Osteoblast (primary cell): Measurements from ENCODE around the gene EFNA5. TPM values are rescaled to one million over a fixed set of nuclear protein-coding genes. Genes with fewer than 3 reads are reported as not detected.

Experiments used
- DNase-seq: peaks from one replicate; pipeline ENCODE4 v3.0.0; 2011; ENCODE audit warnings: low spot score, mixed read lengths; ENCODE audit not compliant: insufficient read length; ENCODE audit errors: missing footprints
- H2AFZ ChIP-seq: 2 replicates; pipeline ENCODE4 v1.6.0; 2011; ENCODE audit warnings: mild to moderate bottlenecking, low read length
- H3K27ac ChIP-seq: 2 replicates; pipeline ENCODE4 v1.5.1; 2011; ENCODE audit warnings: mild to moderate bottlenecking, low read depth, low read length, moderate library complexity
- H3K27me3 ChIP-seq: 2 replicates; pipeline ENCODE4 v1.6.0; 2012; ENCODE audit warnings: mild to moderate bottlenecking, control low read depth, inconsistent platforms, low read length, moderate library complexity; ENCODE audit not compliant: insufficient read depth
- H3K36me3 ChIP-seq: 2 replicates; pipeline ENCODE4 v1.5.1; 2011; ENCODE audit warnings: mild to moderate bottlenecking, low read length, control low read depth, moderate library complexity; ENCODE audit not compliant: insufficient read depth
- H3K4me1 ChIP-seq: 2 replicates; pipeline ENCODE4 v1.5.1; 2011; ENCODE audit warnings: mild to moderate bottlenecking, low read length, control low read depth, moderate library complexity; ENCODE audit not compliant: insufficient read depth
- H3K4me2 ChIP-seq: 2 replicates; pipeline ENCODE4 v1.6.0; 2011; ENCODE audit warnings: mild to moderate bottlenecking, low read length; ENCODE audit not compliant: insufficient read depth
- H3K4me3 ChIP-seq: fragments of 200-600 bp; sonication (generic); 3 replicates; pipeline ENCODE4 v1.5.1; 2012; ENCODE audit warnings: mild to moderate bottlenecking, low read length, inconsistent platforms; ENCODE audit not compliant: insufficient read depth
- H3K79me2 ChIP-seq: 2 replicates; pipeline ENCODE4 v1.6.0; 2012; ENCODE audit warnings: mild to moderate bottlenecking, low read length, control low read depth, inconsistent platforms; ENCODE audit not compliant: insufficient read depth
- H3K9me3 ChIP-seq: 2 replicates; pipeline ENCODE4 v1.5.1; 2011; ENCODE audit warnings: low read depth, low read length, control low read depth
- H4K20me1 ChIP-seq: 2 replicates; pipeline ENCODE4 v1.6.0; 2012; ENCODE audit warnings: mild to moderate bottlenecking, low read length, control low read depth; ENCODE audit not compliant: insufficient read depth
- total RNA-seq: library from RNA; depleted of rRNA; stranded (reverse); fragments of >200 nt; gene quantifications from 2 replicates; pipeline ENCODE4 v1.2.3, GENCODE V29; 2012
- TF ChIP-seq, protein P1 (sequence below): IDR thresholded peaks from 2 replicates; pipeline ENCODE4 v1.5.1; 2011; ENCODE audit warnings: mild to moderate bottlenecking, low read depth, low read length, moderate library complexity; ENCODE audit errors: extremely low read depth

The EFNA5 gene
- total RNA-seq, 1 donor = 12.3 TPM

DNA sequence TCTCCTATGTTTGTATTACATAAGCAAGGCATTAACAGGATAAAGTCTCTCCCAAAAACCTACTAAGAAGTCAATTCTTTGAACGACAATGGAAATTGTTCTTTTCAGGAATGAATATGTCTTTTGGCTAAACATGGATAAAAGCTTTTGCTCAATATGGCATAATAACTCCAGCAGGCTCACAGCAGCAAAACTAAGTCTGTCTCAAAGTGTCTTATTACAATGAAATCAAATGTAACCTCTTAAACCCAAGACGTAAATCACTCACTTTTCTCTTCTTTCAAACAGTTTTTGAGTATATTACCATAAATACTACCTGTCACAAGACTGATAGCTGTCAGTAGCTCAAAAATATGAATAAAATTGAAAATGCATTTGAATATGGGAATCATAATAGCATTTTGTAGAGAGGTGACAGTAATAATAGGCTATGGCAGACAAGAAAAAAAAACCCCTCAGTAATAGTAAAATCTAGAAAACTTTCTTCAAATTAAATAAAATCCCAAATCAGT lies 41.7 kb upstream of the EFNA5 start:
- Histone ChIP-seq H3K4me2 (no peak overlapping the region), H3K27me3 (no peaks in the 10 kb centered on the region), H3K9me3 (no peaks in the 10 kb centered on the region), H3K36me3 (no peaks in the 10 kb centered on the region), H3K4me1 (no peaks in the 10 kb centered on the region), H3K79me2 (no peaks in the 10 kb centered on the region), H2AFZ (no peak overlapping the region), H3K27ac (no peak overlapping the region), H3K4me3 (no peak overlapping the region), H4K20me1 (no peaks in the 10 kb centered on the region)
- TF ChIP-seq, protein P1, sequence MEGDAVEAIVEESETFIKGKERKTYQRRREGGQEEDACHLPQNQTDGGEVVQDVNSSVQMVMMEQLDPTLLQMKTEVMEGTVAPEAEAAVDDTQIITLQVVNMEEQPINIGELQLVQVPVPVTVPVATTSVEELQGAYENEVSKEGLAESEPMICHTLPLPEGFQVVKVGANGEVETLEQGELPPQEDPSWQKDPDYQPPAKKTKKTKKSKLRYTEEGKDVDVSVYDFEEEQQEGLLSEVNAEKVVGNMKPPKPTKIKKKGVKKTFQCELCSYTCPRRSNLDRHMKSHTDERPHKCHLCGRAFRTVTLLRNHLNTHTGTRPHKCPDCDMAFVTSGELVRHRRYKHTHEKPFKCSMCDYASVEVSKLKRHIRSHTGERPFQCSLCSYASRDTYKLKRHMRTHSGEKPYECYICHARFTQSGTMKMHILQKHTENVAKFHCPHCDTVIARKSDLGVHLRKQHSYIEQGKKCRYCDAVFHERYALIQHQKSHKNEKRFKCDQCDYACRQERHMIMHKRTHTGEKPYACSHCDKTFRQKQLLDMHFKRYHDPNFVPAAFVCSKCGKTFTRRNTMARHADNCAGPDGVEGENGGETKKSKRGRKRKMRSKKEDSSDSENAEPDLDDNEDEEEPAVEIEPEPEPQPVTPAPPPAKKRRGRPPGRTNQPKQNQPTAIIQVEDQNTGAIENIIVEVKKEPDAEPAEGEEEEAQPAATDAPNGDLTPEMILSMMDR = no peak
- DNase-seq = no peak

DNA sequence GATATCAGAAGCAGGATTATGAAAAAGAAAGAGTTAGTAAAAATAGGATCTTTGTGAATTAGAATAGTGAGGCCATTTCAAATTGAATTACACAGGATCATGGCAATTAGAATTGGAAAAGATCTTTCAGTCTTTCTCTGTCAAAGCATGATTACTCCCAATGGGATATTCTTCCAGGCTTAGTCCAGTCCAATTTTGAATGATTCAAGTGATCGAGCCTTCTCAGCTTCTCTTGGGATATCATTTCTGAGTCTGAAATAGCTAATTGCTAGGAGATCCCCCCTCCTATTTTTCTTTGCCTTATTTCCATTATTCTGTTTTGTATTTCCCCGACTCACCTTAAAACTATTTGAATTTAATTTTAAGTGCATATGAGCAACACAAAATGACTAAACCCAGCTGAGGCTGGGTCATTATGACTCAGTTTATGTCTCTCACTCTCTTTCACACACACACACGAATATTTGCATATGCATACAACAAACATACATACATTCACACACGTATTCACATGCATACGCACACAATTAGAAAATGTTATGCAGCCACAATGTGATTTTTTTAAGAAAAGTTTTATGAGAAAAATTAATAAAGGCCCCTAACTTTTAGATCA lies 34.8 kb upstream of the EFNA5 start:
- H3K4me1 ChIP-seq = peaks cover 6% of the 10 kb centered on the region
- no peaks in the 10 kb centered on the region for H3K27me3 ChIP-seq
- TF ChIP-seq, protein P1 = no peak
- no peaks in the 10 kb centered on the region for H3K36me3 ChIP-seq
- H3K79me2 ChIP-seq = no peaks in the 10 kb centered on the region
- no peaks in the 10 kb centered on the region for H4K20me1 ChIP-seq
- peak overlapping the region; percentile 87 for H3K4me2 ChIP-seq
- no peak overlapping the region for H3K27ac ChIP-seq
- H2AFZ ChIP-seq = peak overlapping the region; percentile 89
- DNase-seq = peak; percentile 58
- peak overlapping the region; percentile 66 for H3K4me3 ChIP-seq
- no peaks in the 10 kb centered on the region for H3K9me3 ChIP-seq

DNA sequence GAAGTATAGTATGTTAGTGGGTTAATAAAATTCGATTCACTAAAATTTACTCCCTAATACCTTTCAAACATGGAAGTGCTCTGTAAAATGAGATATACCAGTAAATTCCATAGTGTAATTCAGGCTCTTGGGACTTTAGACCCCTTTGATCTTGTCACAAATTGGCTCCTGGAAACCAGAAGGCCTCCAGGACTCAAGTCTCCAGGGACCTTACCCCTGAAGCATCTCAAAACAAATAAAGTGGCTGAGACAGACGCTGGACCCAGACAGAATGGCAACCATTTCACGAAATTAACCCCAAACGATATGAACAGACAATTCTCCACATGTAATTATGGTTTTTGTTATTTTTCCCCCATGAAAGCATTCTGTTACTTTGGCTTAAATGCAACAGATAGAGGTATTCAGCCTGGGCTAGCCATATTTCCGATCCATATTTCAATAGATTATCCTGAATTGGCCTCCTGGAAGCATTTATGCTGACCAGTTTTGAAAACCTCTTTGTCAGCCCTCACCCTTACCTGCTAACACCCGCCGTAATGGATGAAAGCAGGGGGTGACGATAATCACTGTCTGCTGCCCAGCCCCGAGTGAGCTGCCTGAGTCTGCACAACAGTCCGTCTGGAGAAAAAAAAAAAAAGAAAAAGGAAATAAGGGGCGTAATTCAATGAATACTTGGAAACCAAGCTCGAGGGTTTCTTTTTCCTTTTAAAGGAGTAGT lies 34.1 kb upstream of the EFNA5 start:
- peak overlapping the region; percentile 87 for H3K4me2 ChIP-seq
- no peaks in the 10 kb centered on the region for H4K20me1 ChIP-seq
- peak overlapping the region; percentile 66 for H3K4me3 ChIP-seq
- peaks cover 6% of the 10 kb centered on the region for H3K4me1 ChIP-seq
- H3K9me3 ChIP-seq = no peaks in the 10 kb centered on the region
- peak overlapping the region; percentile 89 for H2AFZ ChIP-seq
- no peak overlapping the region for H3K27ac ChIP-seq
- H3K79me2 ChIP-seq = no peaks in the 10 kb centered on the region
- DNase-seq = no peak
- TF ChIP-seq, protein P1 = no peak
- H3K36me3 ChIP-seq = no peaks in the 10 kb centered on the region
- H3K27me3 ChIP-seq = no peaks in the 10 kb centered on the region

DNA sequence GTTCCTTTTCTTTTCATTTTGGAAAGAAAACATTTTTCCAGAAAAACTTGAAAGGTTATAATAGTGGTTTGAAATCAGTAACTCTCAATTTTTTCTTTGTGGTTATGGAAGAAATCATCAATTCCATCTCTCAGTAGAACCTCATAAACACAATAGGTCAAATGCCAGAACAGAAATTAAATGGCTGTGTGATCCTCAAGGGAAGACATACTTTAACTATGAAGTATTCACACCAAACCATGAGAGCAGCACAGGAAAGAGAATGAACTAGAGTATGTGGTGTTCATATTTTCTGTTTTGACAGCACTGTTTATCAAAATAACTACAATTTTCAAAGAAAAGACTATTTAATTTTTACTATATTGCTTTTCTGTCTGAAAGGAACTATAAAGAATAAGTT lies 29.7 kb upstream of the EFNA5 start:
- Histone ChIP-seq H2AFZ (no peak overlapping the region), H3K4me3 (no peak overlapping the region), H3K27me3 (no peaks in the 10 kb centered on the region), H3K27ac (no peak overlapping the region), H3K9me3 (no peaks in the 10 kb centered on the region), H3K79me2 (no peaks in the 10 kb centered on the region), H3K4me2 (no peak overlapping the region), H3K36me3 (no peaks in the 10 kb centered on the region), H3K4me1 (peaks cover 6% of the 10 kb centered on the region), H4K20me1 (no peaks in the 10 kb centered on the region)
- DNase-seq = no peak
- TF ChIP-seq, protein P1 = no peak
